Aorta (tissue), 4 donors: Measurements from ENCODE around the gene TBC1D23. TPM values are rescaled to one million over a fixed set of nuclear protein-coding genes. Genes with fewer than 3 reads are reported as not detected.

Experiments used
- polyA plus RNA-seq, 2 donors: library from polyadenylated mRNA; stranded (reverse); fragments of 200-250 nt; gene quantifications; one replicate each; pipeline ENCODE4 v1.2.3, GENCODE V29; 2013
- total RNA-seq, 2 donors: library from RNA; stranded (reverse); fragmentation: NEBNext Ultra II Directional; extraction: Animal tissue kit (Norgen Biotek cat#: 25700); gene quantifications; one replicate each; pipeline ENCODE4 v1.2.1, GENCODE V29; 2021
- donor health status: healthy with polysubstance abuse.
- donor health status: Bipolar disorder and iron deficiency.
- donor health status: DM: no; HTN: no; CAD: no.
- donor health status: DM: yes; HTN: yes; CAD: no.

Gene TBC1D23
- total and polyA plus RNA-seq, 4 donors = 19.5 to 59.3 (median 33.3) TPM

Other genes with a start within 250 kb of the TBC1D23 start
- gene FILIP1L, start 146.5 kb upstream of the TBC1D23 start, total RNA-seq = 100 to 1,000 TPM; 332 to 861 TPM
- 100 to 1,000 TPM; 168 to 170 TPM for gene FILIP1L, start 146.5 kb upstream of the TBC1D23 start, polyA plus RNA-seq
- gene NIT2, start 73.8 kb downstream of the TBC1D23 start, total RNA-seq = 10 to 100 TPM; 33.7 to 34.0 TPM
- gene NIT2, start 73.8 kb downstream of the TBC1D23 start, polyA plus RNA-seq = 10 to 100 TPM; 13.3 to 58.7 TPM
- gene TOMM70, start 140.1 kb downstream of the TBC1D23 start, total RNA-seq = 10 to 100 TPM; 30.8 to 33.9 TPM
- gene TOMM70, start 140.1 kb downstream of the TBC1D23 start, polyA plus RNA-seq = 10 to 100 TPM; 17.1 to 18.9 TPM
- gene LNP1, start 140.5 kb downstream of the TBC1D23 start, total RNA-seq = 1 to 10 TPM; 2.8 to 5.1 TPM
- gene LNP1, start 140.5 kb downstream of the TBC1D23 start, polyA plus RNA-seq = 10 to 100 TPM in 1 of 2 donors, 1 to 10 TPM in 1; 6.5 to 12.8 TPM
- gene TMEM45A, start 231.6 kb downstream of the TBC1D23 start, total RNA-seq = 10 to 100 TPM; 39.2 to 47.5 TPM
- 10 to 100 TPM; 29.2 to 33.5 TPM for gene TMEM45A, start 231.6 kb downstream of the TBC1D23 start, polyA plus RNA-seq